SK-N-SH treated with all-trans-retinoic acid at 6 μM for 48 hours (cell line): ENCODE data around the gene XDH.
A peak's percentile ranks its signal among the peaks of the same experiment; 100 is the strongest.

ENCODE experiments used
- ATAC-seq: fragments of 200-7000 bp; cut with Tn5 transposase; 3 replicates; pipeline ENCODE4 v1.9.1; 2020; ENCODE audit warnings: mild to moderate bottlenecking, moderate library complexity
- ARNTL ChIP-seq: fragments of 450-650 bp; formaldehyde crosslinking; IDR thresholded peaks from 2 replicates; pipeline ENCODE4 v1.5.0; 2020; ENCODE audit warnings: low read depth, mild to moderate bottlenecking, moderate library complexity, borderline replicate concordance
- BACH2 ChIP-seq: fragments of 250-450 bp; sonication (Bioruptor Pico); IDR thresholded peaks from 2 replicates; pipeline ENCODE4 v1.9.0; 2021; ENCODE audit warnings: mild to moderate bottlenecking, borderline replicate concordance
- CREB5 ChIP-seq: fragments of 250-450 bp; sonication (Bioruptor Pico); IDR thresholded peaks from 2 replicates; pipeline ENCODE4 v1.5.1; 2020; ENCODE audit warnings: low read depth, mild to moderate bottlenecking, moderate library complexity
- CSDC2 ChIP-seq: fragments of 250-450 bp; sonication (Bioruptor Pico); IDR thresholded peaks from 2 replicates; pipeline ENCODE4 v1.5.0; 2020; ENCODE audit warnings: mild to moderate bottlenecking, moderate library complexity
- CSRNP3 ChIP-seq: fragments of 250-450 bp; sonication (Bioruptor Pico); IDR thresholded peaks from 2 replicates; pipeline ENCODE4 v1.5.1; 2021; ENCODE audit warnings: mild to moderate bottlenecking, moderate library complexity
- ESRRG ChIP-seq: fragments of 250-450 bp; sonication (Bioruptor Pico); IDR thresholded peaks from 2 replicates; pipeline ENCODE4 v1.6.1; 2021; ENCODE audit warnings: mild to moderate bottlenecking
- GLIS3 ChIP-seq: fragments of 250-450 bp; sonication (Bioruptor Pico); IDR thresholded peaks from 2 replicates; pipeline ENCODE4 v1.5.0; 2020; ENCODE audit warnings: mild to moderate bottlenecking, moderate library complexity
- ISL1 ChIP-seq: fragments of 250-450 bp; sonication (Bioruptor Pico); IDR thresholded peaks from 2 replicates; pipeline ENCODE4 v2.1.2; 2022; ENCODE audit warnings: mild to moderate bottlenecking, moderate library complexity
- OSR1 ChIP-seq: fragments of 250-450 bp; sonication (Bioruptor Pico); IDR thresholded peaks from 2 replicates; pipeline ENCODE4 v1.8.0; 2022; ENCODE audit warnings: moderate library complexity, mild to moderate bottlenecking, inconsistent platforms
- PATZ1 ChIP-seq: fragments of 250-450 bp; sonication (Bioruptor Pico); IDR thresholded peaks from 2 replicates; pipeline ENCODE4 v1.8.0; 2020; ENCODE audit warnings: mild to moderate bottlenecking, moderate library complexity, borderline replicate concordance
- POU6F1 ChIP-seq: fragments of 250-450 bp; sonication (Bioruptor Pico); IDR thresholded peaks from 2 replicates; pipeline ENCODE4 v1.8.0; 2021; ENCODE audit warnings: low read depth, mild to moderate bottlenecking, moderate library complexity, borderline replicate concordance
- PPARA ChIP-seq: fragments of 250-450 bp; sonication (Bioruptor Pico); IDR thresholded peaks from 2 replicates; pipeline ENCODE4 v1.5.0; 2020; ENCODE audit warnings: mild to moderate bottlenecking, borderline replicate concordance
- RARB ChIP-seq: fragments of 250-450 bp; sonication (Bioruptor Pico); IDR thresholded peaks from 2 replicates; pipeline ENCODE4 v1.8.0; 2021; ENCODE audit warnings: mild to moderate bottlenecking, moderate library complexity
- SNAI2 ChIP-seq: fragments of 250-450 bp; sonication (Bioruptor Pico); IDR thresholded peaks from 2 replicates; pipeline ENCODE4 v1.5.0; 2020; ENCODE audit warnings: mild to moderate bottlenecking, moderate library complexity
- TOX ChIP-seq: fragments of 250-450 bp; sonication (Bioruptor Pico); IDR thresholded peaks from 2 replicates; pipeline ENCODE4 v1.8.0; 2021; ENCODE audit warnings: mild to moderate bottlenecking, moderate library complexity, borderline replicate concordance
- TSHZ2 ChIP-seq: fragments of 250-450 bp; sonication (Bioruptor Pico); IDR thresholded peaks from 2 replicates; pipeline ENCODE4 v1.5.0; 2020; ENCODE audit warnings: mild to moderate bottlenecking, moderate library complexity
- ZC3H10 ChIP-seq: fragments of 250-450 bp; sonication (Bioruptor Pico); IDR thresholded peaks from 2 replicates; pipeline ENCODE4 v1.5.1; 2021; ENCODE audit warnings: mild to moderate bottlenecking, moderate library complexity
- ZFP3 ChIP-seq: fragments of 250-450 bp; sonication (Bioruptor Pico); IDR thresholded peaks from 2 replicates; pipeline ENCODE4 v1.5.0; 2020; ENCODE audit warnings: mild to moderate bottlenecking, moderate library complexity
- ZFP30 ChIP-seq: fragments of 450-650 bp; formaldehyde crosslinking; IDR thresholded peaks from 2 replicates; pipeline ENCODE4 v1.5.0; 2022; ENCODE audit warnings: mild to moderate bottlenecking, moderate library complexity
- ZNF565 ChIP-seq: fragments of 450-650 bp; formaldehyde crosslinking; conservative IDR thresholded peaks from 2 replicates; pipeline ENCODE4 v1.5.0; 2020; ENCODE audit warnings: low read depth, mild to moderate bottlenecking, moderate library complexity
- ZNF70 ChIP-seq: fragments of 450-650 bp; formaldehyde crosslinking; IDR thresholded peaks from 2 replicates; pipeline ENCODE4 v1.5.0; 2020; ENCODE audit warnings: mild to moderate bottlenecking, moderate library complexity
- ZNF8 ChIP-seq: fragments of 450-650 bp; formaldehyde crosslinking; IDR thresholded peaks from 2 replicates; pipeline ENCODE4 v1.5.0; 2020; ENCODE audit warnings: mild to moderate bottlenecking, moderate library complexity

Gene XDH

GRCh38 chr2:31414601-31415241 is at the start of gene XDH:
Gene XDH, minus strand, starts transcription at chr2:31414742. Its CDS starts 76 bp downstream, at chr2:31414666.
- no peak for ATAC-seq
- TF ChIP-seq BACH2 (CRISPR knock-in tag) (no peak), ZNF70 (CRISPR knock-in tag) (no peak), PPARA (CRISPR knock-in tag) (no peak), ZNF8 (CRISPR knock-in tag) (no peak), SNAI2 (CRISPR knock-in tag) (no peak)

- no peak for TF ChIP-seq ARNTL
- no peak for TF ChIP-seq RARB (CRISPR knock-in tag)
- ATAC-seq, result no peak
These were observed 43.1 kb upstream of the XDH start for GRCh38 chr2:31457651-31458050.

GRCh38 chr2:31446848-31447247 is 32.3 kb upstream of the XDH start:
- TF ChIP-seq ISL1, result peak; percentile 50
- no peak for TF ChIP-seq SNAI2 (CRISPR knock-in tag)
- ATAC-seq, result no peak; the same call in 2 of the 3 replicates

GRCh38 chr2:31442376-31442775 is 27.8 kb upstream of the XDH start:
- TF ChIP-seq GLIS3 (CRISPR knock-in tag), result no peak
- TF ChIP-seq PPARA (CRISPR knock-in tag), result no peak
- no peak for TF ChIP-seq CSRNP3
- TF ChIP-seq ISL1, result no peak
- TF ChIP-seq PATZ1 (CRISPR knock-in tag), result no peak
- no peak for TF ChIP-seq ZFP3 (CRISPR knock-in tag)
- no peak for TF ChIP-seq TOX
- no peak for TF ChIP-seq ESRRG (CRISPR knock-in tag)
- TF ChIP-seq TSHZ2 (CRISPR knock-in tag), result no peak
- TF ChIP-seq BACH2 (CRISPR knock-in tag), result no peak
- TF ChIP-seq CREB5, result no peak
- TF ChIP-seq ZNF8 (CRISPR knock-in tag), result no peak
- no peak for TF ChIP-seq ZNF70 (CRISPR knock-in tag)
- no peak for TF ChIP-seq ZNF565 (CRISPR knock-in tag)
- TF ChIP-seq ZFP30 (CRISPR knock-in tag), result no peak
- no peak for TF ChIP-seq ZC3H10 (CRISPR knock-in tag)
- no peak for TF ChIP-seq OSR1 (CRISPR knock-in tag)
- no peak for ATAC-seq

GRCh38 chr2:31440764-31441163 is 26.2 kb upstream of the XDH start:
- peak; percentile 85 for ATAC-seq
- TF ChIP-seq RARB (CRISPR knock-in tag), result no peak
- TF ChIP-seq TSHZ2 (CRISPR knock-in tag), result no peak
- no peak for TF ChIP-seq ESRRG (CRISPR knock-in tag)
- TF ChIP-seq ISL1, result peak; percentile 81
- 0 out of 2 replicates have a peak, but pooled peaks have one; percentile 23 for TF ChIP-seq ZFP3 (CRISPR knock-in tag)
- no peak for TF ChIP-seq SNAI2 (CRISPR knock-in tag)
- no peak; the same call in 1 of the 2 replicates for TF ChIP-seq POU6F1 (CRISPR knock-in tag)
- 0 out of 2 replicates have a peak, but pooled peaks have one; percentile 27 for TF ChIP-seq CSDC2 (CRISPR knock-in tag)
- TF ChIP-seq, all 23 proteins: peak for 3
